ENCODE data around the gene DCAKD. TPM values are rescaled to one million over a fixed set of nuclear protein-coding genes. Genes with fewer than 3 reads are reported as not detected.

The DCAKD gene
- total RNA-seq, 3 donors from 2014 or later (not counting 1 experiment from before 2014, with no cell fraction given): 15.4 to 21.4 (median 21.1) TPM

DNA sequence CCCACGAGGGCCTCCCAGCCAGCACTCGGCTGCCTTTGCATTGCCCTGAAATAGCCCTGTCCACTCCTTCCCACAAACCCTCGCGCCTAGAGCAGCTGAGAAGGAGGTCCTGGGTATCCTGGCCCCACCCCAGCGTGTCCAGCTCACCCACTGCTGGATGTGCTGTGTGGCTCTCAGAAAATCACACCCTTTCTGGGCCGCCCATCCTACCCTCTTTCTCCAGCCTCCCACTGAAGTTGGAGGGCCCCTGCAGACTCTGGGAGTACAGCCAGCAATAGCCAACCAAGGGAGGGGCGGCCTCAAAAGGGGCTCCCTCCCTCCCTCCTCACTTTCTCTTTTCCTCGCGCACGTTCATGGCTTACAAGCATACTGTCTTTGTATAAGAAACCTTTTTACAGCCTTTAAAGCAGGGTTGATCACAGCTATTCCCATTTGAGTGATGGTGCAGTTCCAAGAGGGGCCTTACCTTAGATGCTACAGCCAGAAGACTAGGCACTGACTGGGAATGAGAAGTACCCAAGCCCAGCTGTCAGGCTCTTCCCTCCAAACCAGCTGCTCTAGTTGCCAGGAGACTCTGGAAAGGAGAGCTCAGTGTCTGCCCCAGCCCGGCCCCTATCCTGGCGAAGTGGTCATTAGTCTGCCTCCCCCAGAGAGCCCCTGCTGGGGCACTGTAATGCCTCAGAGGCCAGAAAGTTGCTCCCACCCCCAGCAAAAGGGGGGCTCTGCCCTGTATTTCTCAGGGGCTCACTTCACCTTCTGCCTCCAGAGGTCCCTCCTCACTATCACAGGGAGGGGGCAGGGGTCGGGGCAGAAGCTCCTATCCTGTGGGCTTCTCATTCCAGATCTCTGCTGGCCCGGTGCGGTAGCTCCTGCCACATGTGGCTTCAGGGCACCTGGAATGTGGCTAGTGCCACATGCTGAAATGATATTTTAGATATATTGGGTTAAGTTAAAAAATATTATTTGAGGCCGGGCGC is 38.1 kb downstream of the DCAKD start:
- Mint-ChIP-seq H3K36me3 (no peaks in the 10 kb centered on the region), H3K4me1 (peaks cover 0 to under 1% of the 10 kb centered on the region in 2 donors), H3K27ac (no peak overlapping the region), H3K9me3 (no peaks in the 10 kb centered on the region), H3K27me3 (ENCODE audit: low read depth in 2 of 2) (peaks cover 8 to 16% of the 10 kb centered on the region in 2 donors), H3K4me3 (no peak overlapping the region)
- DNase-seq (no peak), ATAC-seq (no peak)
- intact Hi-C loops (cut with micrococcal nuclease): no loop called here
- 90% methylated on average over 17 of the region's 17 CpGs for WGBS (ENCODE audit: insufficient coverage)
- no peaks in the 10 kb centered on the region for H3K36me3 ChIP-seq (ENCODE audit: control insufficient read depth, insufficient read depth, low read length)
- H3K27me3 ChIP-seq (ENCODE audit: control insufficient read depth, insufficient read depth, low read length): peaks cover 6% of the 10 kb centered on the region
- H3K4me3 ChIP-seq (ENCODE audit: low read length): no peak overlapping the region
- H3K9me3 ChIP-seq (ENCODE audit: control insufficient read depth, insufficient read depth, low read length): no peaks in the 10 kb centered on the region
- no peak overlapping the region for H3K27ac ChIP-seq (ENCODE audit: low read length)
- TF ChIP-seq, protein P1, sequence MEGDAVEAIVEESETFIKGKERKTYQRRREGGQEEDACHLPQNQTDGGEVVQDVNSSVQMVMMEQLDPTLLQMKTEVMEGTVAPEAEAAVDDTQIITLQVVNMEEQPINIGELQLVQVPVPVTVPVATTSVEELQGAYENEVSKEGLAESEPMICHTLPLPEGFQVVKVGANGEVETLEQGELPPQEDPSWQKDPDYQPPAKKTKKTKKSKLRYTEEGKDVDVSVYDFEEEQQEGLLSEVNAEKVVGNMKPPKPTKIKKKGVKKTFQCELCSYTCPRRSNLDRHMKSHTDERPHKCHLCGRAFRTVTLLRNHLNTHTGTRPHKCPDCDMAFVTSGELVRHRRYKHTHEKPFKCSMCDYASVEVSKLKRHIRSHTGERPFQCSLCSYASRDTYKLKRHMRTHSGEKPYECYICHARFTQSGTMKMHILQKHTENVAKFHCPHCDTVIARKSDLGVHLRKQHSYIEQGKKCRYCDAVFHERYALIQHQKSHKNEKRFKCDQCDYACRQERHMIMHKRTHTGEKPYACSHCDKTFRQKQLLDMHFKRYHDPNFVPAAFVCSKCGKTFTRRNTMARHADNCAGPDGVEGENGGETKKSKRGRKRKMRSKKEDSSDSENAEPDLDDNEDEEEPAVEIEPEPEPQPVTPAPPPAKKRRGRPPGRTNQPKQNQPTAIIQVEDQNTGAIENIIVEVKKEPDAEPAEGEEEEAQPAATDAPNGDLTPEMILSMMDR (IDR thresholded peaks at IDR 0.05): no peak
- peaks cover under 1% of the 10 kb centered on the region for H3K4me1 ChIP-seq (ENCODE audit: control insufficient read depth, insufficient read depth, low read length)

DNA sequence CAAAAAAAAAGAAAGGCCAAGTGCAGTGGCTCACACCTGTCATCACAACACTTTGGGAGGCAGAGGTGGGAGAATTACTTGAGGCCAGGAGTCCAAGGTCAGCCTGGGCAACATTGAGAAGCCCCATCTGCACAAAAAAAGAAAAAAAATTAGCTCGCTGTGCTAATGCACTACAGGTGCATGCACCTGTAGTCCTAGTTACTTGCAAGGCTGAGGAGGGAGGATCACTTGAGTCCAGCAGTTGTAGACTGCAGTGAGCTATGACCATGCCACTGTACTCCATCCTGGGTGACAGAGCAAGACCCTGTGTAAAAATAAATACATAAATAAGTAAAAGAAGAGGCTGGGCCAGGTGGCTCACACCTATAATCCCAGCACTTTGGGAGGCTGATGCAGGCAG is 39.7 kb downstream of the DCAKD start:
- Histone ChIP-seq H3K4me1 (ENCODE audit: control insufficient read depth, insufficient read depth, low read length) (no peaks in the 10 kb centered on the region), H3K4me3 (ENCODE audit: low read length) (no peak overlapping the region), H3K36me3 (ENCODE audit: control insufficient read depth, insufficient read depth, low read length) (no peaks in the 10 kb centered on the region), H3K27ac (ENCODE audit: low read length) (no peak overlapping the region), H3K9me3 (ENCODE audit: control insufficient read depth, insufficient read depth, low read length) (no peaks in the 10 kb centered on the region), H3K27me3 (ENCODE audit: control insufficient read depth, insufficient read depth, low read length) (no peaks in the 10 kb centered on the region)
- Mint-ChIP-seq H3K4me1 (no peaks in the 10 kb centered on the region), H3K27me3 (ENCODE audit: low read depth in 2 of 2) (peaks cover 15 to 25% of the 10 kb centered on the region in 2 donors), H3K9me3 (no peaks in the 10 kb centered on the region), H3K27ac (no peak overlapping the region), H3K36me3 (no peaks in the 10 kb centered on the region), H3K4me3 (no peak overlapping the region)
- no peak for DNase-seq
- TF ChIP-seq, protein P1 (IDR thresholded peaks at IDR 0.05): no peak
- intact Hi-C loops (cut with micrococcal nuclease): no loop called here
- WGBS (ENCODE audit: insufficient coverage): 100% methylated on average over 1 of the region's 1 CpG
- ATAC-seq: no peak

DNA sequence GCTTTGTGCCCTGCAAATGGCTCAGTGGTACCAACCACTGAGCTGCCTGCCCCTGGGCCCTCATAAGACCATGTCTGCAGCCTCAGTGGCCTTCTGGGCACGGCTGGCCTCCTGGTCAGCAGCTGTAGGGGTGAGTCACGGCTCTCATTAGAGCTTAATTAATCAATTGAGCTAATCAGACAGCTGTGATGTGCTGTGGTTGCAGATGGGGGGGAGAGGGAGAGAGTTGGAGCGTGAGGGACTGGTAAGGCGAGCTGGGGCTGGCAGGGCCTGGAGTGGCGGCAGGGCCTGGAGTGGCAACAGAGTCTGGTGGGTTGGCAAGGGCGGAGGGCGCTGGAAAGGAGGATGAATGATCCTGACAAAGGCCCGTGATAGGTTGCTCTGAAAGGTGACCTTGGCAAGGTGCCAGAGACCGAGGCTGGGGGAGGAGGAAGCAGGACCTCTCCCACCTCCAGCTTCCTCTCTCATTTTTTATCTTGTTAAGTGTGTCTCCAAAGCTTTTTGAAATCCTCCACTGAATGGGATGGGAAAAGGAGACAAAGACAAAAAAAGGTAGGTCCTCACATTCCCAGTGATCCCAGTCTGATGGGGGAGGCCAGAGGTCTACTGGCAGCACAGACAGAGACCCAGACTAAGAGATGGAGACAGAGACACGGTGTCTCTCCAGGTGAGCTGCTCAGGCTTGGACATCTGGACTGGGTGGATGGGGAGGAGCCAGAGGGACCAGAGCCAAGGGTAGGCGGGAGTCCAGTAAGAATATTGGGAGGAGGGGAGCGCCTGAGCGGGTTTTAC is 41.6 kb downstream of the DCAKD start:
- Histone ChIP-seq H3K9me3 (ENCODE audit: control insufficient read depth, insufficient read depth, low read length) (no peaks in the 10 kb centered on the region), H3K4me1 (ENCODE audit: control insufficient read depth, insufficient read depth, low read length) (no peaks in the 10 kb centered on the region), H3K4me3 (ENCODE audit: low read length) (no peak overlapping the region), H3K27me3 (ENCODE audit: control insufficient read depth, insufficient read depth, low read length) (no peaks in the 10 kb centered on the region), H3K27ac (ENCODE audit: low read length) (no peak overlapping the region), H3K36me3 (ENCODE audit: control insufficient read depth, insufficient read depth, low read length) (no peaks in the 10 kb centered on the region)
- ATAC-seq: no peak
- Mint-ChIP-seq H3K36me3 (no peaks in the 10 kb centered on the region), H3K4me3 (no peak overlapping the region), H3K4me1 (no peaks in the 10 kb centered on the region), H3K27me3 (ENCODE audit: low read depth in 2 of 2) (peaks cover 7 to 18% of the 10 kb centered on the region in 2 donors), H3K9me3 (no peaks in the 10 kb centered on the region), H3K27ac (no peak overlapping the region)
- TF ChIP-seq, protein P1 (IDR thresholded peaks at IDR 0.05): no peak
- intact Hi-C loops (cut with micrococcal nuclease): no loop called here
- WGBS (ENCODE audit: insufficient coverage): 79% methylated on average over 12 of the region's 13 CpGs
- no peak for DNase-seq

Data from natural killer cell (primary cell).